Gastroesophageal sphincter (tissue), 4 donors: ENCODE measurements around the gene ERBIN. TPM values are rescaled to one million over a fixed set of nuclear protein-coding genes. Genes with fewer than 3 reads are reported as not detected.

Experiments used
- ATAC-seq: fragments of 150-250 bp; one replicate; pipeline ENCODE4 v1.9.1; 2016; ENCODE audit warnings: mild to moderate bottlenecking, moderate library complexity
- H3K27ac ChIP-seq, 4 donors: fragments of 200-600 bp; sonication (generic) in 3 of 4; 1 replicate in 3 of 4; 2 replicates in 1 of 4; pipeline ENCODE4 v1.5.1; 2016 to 2019
- H3K27me3 ChIP-seq: fragments of 200-600 bp; sonication (generic); one replicate; pipeline ENCODE4 v1.5.1; 2019
- H3K36me3 ChIP-seq, 2 donors: fragments of 200-600 bp; sonication (generic); one replicate each; pipeline ENCODE4 v1.5.1; 2019; ENCODE audit warnings: control low read depth in 1 of 2
- H3K4me1 ChIP-seq, 3 donors: fragments of 200-600 bp; sonication (generic); 1 replicate in 2 of 3; 2 replicates in 1 of 3; pipeline ENCODE4 v1.5.1; 2016 to 2019; ENCODE audit warnings: control low read depth in 2 of 3
- H3K4me3 ChIP-seq, 2 donors: fragments of 200-600 bp; sonication (generic); one replicate each; pipeline ENCODE4 v1.5.1; 2019; ENCODE audit warnings: mild to moderate bottlenecking in 1 of 2, moderate library complexity in 1 of 2
- H3K9me3 ChIP-seq, 3 donors: fragments of 200-600 bp; sonication (generic); one replicate each; pipeline ENCODE4 v1.5.1; 2017 to 2019; ENCODE audit warnings: control low read depth in 2 of 3
- EP300 ChIP-seq: sonication (generic); formaldehyde crosslinking; IDR thresholded peaks from one replicate; pipeline ENCODE4 v1.6.1; 2017; ENCODE audit warnings: antibody characterized with exemption, mild to moderate bottlenecking
- POLR2A ChIP-seq, 2 donors: fragments of 450-650 bp; IDR thresholded peaks; one replicate each; pipeline ENCODE4 v1.6.1; 2017; ENCODE audit warnings: antibody characterized with exemption in 2 of 2, mild to moderate bottlenecking in 2 of 2, moderate library complexity in 1 of 2
- POLR2AphosphoS5 ChIP-seq: sonication (generic); formaldehyde crosslinking; IDR thresholded peaks from one replicate; pipeline ENCODE4 v1.6.1; 2017; ENCODE audit warnings: antibody characterized with exemption
- whole genome bisulfite sequencing, 2 donors: methylation state at CpG; one replicate each; pipeline ENCODE4 v1.1.5; 2018; ENCODE audit warnings: low coverage in 1 of 2; 5-methylcytosine and 5-hydroxymethylcytosine counted together
- total RNA-seq, 4 donors: library from RNA; depleted of rRNA; stranded (reverse); fragments of >200 nt; gene quantifications; one replicate each; pipeline ENCODE4 v1.1.0, GENCODE V29; 2016
- TF ChIP-seq, protein P1 (sequence below), 4 experiments: fragments of 200-600 bp in 2 of 4; fragments of 450-650 bp in 2 of 4; sonication (generic) in 1 of 4; IDR thresholded peaks; one replicate each; pipeline ENCODE4 v1.5.1; 2017 to 2019; ENCODE audit warnings: antibody characterized with exemption in 4 of 4, mild to moderate bottlenecking in 2 of 4, moderate library complexity in 2 of 4

The ERBIN gene
- total RNA-seq, 4 donors from 2014 or later = 54.4 to 71.6 (median 62.7) TPM

DNA sequence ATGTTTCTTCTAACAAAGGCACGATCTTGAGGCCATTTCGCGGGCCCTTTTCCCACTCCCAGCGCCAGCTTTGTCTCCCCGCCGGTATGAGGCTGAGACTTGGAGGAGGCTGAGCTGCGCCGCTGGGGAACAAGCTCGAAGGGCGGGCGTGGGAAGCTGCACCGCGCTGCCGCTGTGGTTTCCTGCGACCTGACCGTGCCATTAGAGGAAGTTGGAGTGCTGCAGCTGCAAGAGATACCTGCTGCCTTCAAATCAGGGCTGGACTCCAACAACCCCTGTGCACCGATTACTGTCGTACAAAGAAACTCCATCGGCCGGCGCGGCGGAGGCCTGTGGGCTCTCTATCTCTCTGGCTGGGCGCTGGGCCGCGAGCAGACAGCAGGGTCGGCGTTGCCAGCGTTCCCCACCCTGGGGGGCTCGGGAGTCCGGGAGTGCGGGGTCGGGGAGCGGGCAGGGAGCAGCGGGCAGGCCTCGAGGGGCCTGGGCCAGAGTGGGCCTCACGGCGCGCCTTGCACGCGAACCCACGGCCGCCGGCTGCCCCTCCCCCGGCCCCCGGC, 1.3 kb upstream of the ERBIN start:
- Histone ChIP-seq H3K27me3 (no peaks in the 10 kb centered on the region), H3K4me3 (peak overlapping the region; percentile 81 to 92), H3K4me1 (peaks cover 0 to 28% (median 0%) of the 10 kb centered on the region in 3 donors), H3K9me3 (no peaks in the 10 kb centered on the region), H3K36me3 (no peaks in the 10 kb centered on the region), H3K27ac (peak overlapping the region; percentile 89 to 99 (median 98))
- 4% methylated on average over 4 of the region's 46 CpGs; no CpG with 5 or more reads in 1 of the 2 donors for WGBS, 2 donors
- TF ChIP-seq, protein P1, sequence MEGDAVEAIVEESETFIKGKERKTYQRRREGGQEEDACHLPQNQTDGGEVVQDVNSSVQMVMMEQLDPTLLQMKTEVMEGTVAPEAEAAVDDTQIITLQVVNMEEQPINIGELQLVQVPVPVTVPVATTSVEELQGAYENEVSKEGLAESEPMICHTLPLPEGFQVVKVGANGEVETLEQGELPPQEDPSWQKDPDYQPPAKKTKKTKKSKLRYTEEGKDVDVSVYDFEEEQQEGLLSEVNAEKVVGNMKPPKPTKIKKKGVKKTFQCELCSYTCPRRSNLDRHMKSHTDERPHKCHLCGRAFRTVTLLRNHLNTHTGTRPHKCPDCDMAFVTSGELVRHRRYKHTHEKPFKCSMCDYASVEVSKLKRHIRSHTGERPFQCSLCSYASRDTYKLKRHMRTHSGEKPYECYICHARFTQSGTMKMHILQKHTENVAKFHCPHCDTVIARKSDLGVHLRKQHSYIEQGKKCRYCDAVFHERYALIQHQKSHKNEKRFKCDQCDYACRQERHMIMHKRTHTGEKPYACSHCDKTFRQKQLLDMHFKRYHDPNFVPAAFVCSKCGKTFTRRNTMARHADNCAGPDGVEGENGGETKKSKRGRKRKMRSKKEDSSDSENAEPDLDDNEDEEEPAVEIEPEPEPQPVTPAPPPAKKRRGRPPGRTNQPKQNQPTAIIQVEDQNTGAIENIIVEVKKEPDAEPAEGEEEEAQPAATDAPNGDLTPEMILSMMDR (IDR thresholded peaks at IDR 0.05) = no peak
- TF ChIP-seq EP300 = no peak
- TF ChIP-seq POLR2A (IDR thresholded peaks at IDR 0.05) = no peak
- ATAC-seq = peak; percentile 54

DNA sequence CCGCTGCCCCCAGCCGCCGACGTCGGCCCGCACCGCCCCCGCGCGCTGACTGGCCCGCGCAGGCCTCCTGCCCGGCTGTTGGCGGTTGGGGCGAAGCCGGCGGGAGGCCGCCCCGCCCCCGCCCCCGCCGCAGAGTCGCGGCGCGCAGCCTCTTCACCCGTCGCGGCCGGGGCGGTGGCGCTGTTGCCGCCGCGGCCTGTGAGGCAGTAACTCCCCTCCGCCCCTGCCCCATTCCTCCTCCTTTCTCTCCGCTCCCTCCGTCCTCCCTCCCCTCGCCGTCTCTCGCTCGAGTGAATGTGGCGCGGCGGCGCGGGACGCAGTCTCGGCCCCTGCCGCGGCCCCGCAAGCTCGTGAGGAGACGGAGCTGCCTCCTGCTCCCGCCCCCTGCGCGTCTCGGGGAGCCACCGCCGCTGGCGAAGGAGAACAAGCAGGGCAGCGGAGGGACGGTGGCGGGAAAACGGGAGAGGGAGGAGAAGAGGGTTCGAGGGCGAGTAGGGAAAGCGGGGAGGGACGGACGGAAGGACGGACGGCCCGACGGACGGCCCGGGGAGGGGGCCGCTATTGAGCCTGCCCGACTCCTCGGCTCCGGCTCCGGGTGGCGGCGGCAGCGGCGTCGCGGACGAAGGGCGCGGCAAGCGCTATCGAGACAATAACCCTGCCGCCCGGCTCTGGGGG, 637 bp upstream of the ERBIN start:
- H3K4me1 ChIP-seq = peaks cover 0 to 34% (median 0%) of the 10 kb centered on the region in 3 donors
- peak; percentile 94 for ATAC-seq
- H3K36me3 ChIP-seq = no peaks in the 10 kb centered on the region
- H3K4me3 ChIP-seq = peak overlapping the region; percentile 81 to 92
- TF ChIP-seq, protein P1 (IDR thresholded peaks at IDR 0.05) = peak in 3 of 4 experiments; percentile 54 to 57 (median 55)
- TF ChIP-seq EP300 = no peak
- peak; percentile 89 for TF ChIP-seq POLR2AphosphoS5
- TF ChIP-seq POLR2A (IDR thresholded peaks at IDR 0.05) = peak; percentile 80 to 90
- H3K27ac ChIP-seq = peak overlapping the region; percentile 93 to 99 (median 98)
- no peaks in the 10 kb centered on the region for H3K27me3 ChIP-seq
- no CpG with 5 or more reads among the region's 94 CpGs for WGBS, 2 donors
- H3K9me3 ChIP-seq = no peaks in the 10 kb centered on the region

DNA sequence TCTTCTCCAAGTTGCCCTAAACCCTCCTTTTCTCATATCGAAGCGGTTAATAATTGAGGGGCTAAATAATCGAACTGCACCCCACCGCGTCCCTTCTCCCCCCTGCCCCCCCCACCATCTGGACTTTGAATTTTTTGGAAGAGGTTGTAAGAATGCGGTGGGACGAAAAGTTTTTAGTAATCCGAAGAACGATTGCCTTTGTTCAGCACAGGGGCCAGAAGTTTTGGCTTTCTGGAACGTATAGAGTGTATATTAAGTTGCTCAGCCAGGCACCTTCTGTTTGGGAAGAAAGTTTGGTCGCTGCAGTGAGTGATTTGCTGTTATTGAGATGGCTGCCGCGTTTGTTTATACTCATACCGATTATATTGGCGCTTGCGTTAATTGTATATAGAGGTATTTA, 518 bp downstream of the ERBIN start:
- peaks cover 0 to 46% (median 0%) of the 10 kb centered on the region in 3 donors for H3K4me1 ChIP-seq
- H3K4me3 ChIP-seq = peak overlapping the region; percentile 67 to 92
- ATAC-seq = no peak
- no peaks in the 10 kb centered on the region for H3K27me3 ChIP-seq
- no peaks in the 10 kb centered on the region for H3K36me3 ChIP-seq
- H3K27ac ChIP-seq = peak overlapping the region; percentile 93 to 99 (median 98)
- WGBS, 2 donors = 0 to 2% methylated on average over 13 to 16 of the region's 16 CpGs
- TF ChIP-seq EP300 (no peak), POLR2AphosphoS5 (no peak), POLR2A (IDR thresholded peaks at IDR 0.05) (no peak)
- TF ChIP-seq, protein P1 (IDR thresholded peaks at IDR 0.05) = no peak
- H3K9me3 ChIP-seq = no peaks in the 10 kb centered on the region

DNA sequence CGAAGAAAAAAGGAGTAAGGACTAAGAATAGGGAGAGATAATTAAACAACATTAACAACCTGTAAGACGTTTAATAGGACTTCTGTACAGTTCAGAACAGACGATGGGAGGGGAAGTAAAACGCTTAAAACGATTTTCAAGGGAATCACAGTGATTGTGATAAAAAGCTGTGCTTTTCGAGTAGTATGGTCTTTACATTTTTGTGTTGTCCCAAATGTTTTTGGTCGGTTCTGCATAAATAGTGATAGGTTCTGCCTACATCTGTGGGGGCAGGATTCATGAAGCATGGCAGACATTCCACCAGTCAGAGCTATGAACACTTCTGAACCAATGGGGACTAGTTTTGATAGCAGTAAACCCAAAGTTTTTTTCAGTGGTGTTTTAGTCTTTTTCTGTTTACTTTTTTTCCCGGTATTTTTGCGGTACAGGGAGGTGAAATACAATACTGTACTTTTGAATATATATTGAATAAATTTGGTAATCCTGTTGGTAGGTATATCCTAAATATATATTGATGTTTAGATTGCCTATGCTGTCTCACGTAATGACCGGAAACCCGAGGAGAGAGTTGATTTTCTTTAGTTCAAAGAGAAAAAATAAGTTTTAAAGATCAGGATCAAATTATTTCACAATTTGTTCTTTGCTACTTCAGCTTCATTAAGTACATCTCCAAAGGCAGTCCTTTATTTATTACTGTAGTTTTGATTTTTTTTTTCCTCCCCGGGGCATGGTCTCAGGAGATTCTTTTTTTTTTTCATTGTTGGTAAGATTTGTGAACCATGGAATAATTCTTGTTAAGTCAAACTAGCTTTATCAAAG, 1.3 kb downstream of the ERBIN start:
- Histone ChIP-seq H3K4me1 (peaks cover 0 to 51% (median 0%) of the 10 kb centered on the region in 3 donors), H3K36me3 (no peaks in the 10 kb centered on the region), H3K27me3 (no peaks in the 10 kb centered on the region), H3K9me3 (no peaks in the 10 kb centered on the region), H3K4me3 (peak overlapping the region; percentile 67 to 92), H3K27ac (peak overlapping the region; percentile 60 to 99 (median 96))
- WGBS, 2 donors = 0 to 2% methylated on average over 13 of the region's 13 CpGs
- TF ChIP-seq POLR2A (IDR thresholded peaks at IDR 0.05) = no peak
- no peak for TF ChIP-seq POLR2AphosphoS5
- TF ChIP-seq, protein P1 (IDR thresholded peaks at IDR 0.05) = no peak
- no peak for TF ChIP-seq EP300
- ATAC-seq = no peak
